ENCODE data around the gene MPHOSPH9.

- TF ChIP-seq ZNF70 (CRISPR knock-in tag; IDR thresholded peaks at IDR 0.05) (no peak), RARB (CRISPR knock-in tag; IDR thresholded peaks at IDR 0.05) (no peak)
Measured at GRCh38 chr12:123104809-123105208, 128.1 kb downstream of the MPHOSPH9 start.

All from SK-N-SH treated with all-trans-retinoic acid at 6 μM for 48 hours (cell line).